ENCODE measurements around the gene DAB1. TPM values are rescaled to one million over a fixed set of nuclear protein-coding genes. Genes with fewer than 3 reads are reported as not detected.

DAB1 gene
- total and polyA plus RNA-seq, 2 of the 8 experiments (the other 6 are each of a cell fraction or from before 2014, with no cell fraction given): 4.4 to 11.8 TPM

DNA sequence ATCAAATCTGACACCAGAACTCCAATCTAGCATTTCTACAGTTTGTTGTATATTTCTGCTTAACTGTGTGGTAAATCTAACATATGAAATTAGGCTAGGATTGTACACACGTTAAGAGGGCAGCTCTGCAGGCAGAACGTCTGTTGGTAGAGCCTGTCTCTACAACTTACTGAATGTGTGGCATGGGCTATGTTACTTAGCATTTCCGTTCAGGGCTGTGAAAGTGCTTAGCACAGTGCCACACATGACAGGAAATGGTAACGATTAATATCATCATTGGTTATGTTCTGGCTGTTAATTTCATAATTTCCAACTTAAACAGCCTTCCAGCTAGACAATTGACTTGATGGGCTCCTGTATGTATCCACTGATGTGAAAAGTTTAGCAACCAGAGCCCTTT is 448.4 kb downstream of the DAB1 start:
- ChIA-PET POLR2A (ENCODE audit: partially characterized antibody) (no interaction called here), CTCF (ENCODE audit: partially characterized antibody) (interaction anchor here (0.5 to 1.5 kb wide), 5 partner anchors 9 to 155 kb away, joined by 3 to 4 read pairs (median 3); no protein-coding TSS in a partner anchor)
- DNase-seq (ENCODE audit: low read depth in 1 of 2, low spot score in 2 of 2) (no peak), FAIRE-seq (no peak)
- Histone ChIP-seq H2AK5ac (ENCODE audit: low read depth, low read length) (no peak overlapping the region), H3K14ac (ENCODE audit: insufficient read length) (no peak overlapping the region), H3K36me3 (ENCODE audit: control insufficient read depth in 2 of 4, insufficient read depth in 4 of 4, low read length in 3 of 4) (no peaks in the 10 kb centered on the region), H3K23ac (ENCODE audit: insufficient read length) (no peak overlapping the region), H3K4ac (replicated peaks; ENCODE audit: insufficient read length, low read depth, low read length) (no peak overlapping the region), H2BK12ac (ENCODE audit: low read depth, low read length) (no peak overlapping the region), H3K4me1 (replicated peaks in 1 of 4; ENCODE audit: control insufficient read depth in 3 of 4, insufficient read depth in 4 of 4, low read length in 3 of 4) (no peaks in the 10 kb centered on the region), H3K9ac (replicated peaks in 1 of 4; ENCODE audit: extremely low read depth in 1 of 4, low read depth in 3 of 4, low read length in 3 of 4) (no peak overlapping the region), H4K20me1 (replicated peaks in 1 of 2; ENCODE audit: control insufficient read depth in 1 of 2, insufficient read depth in 2 of 2, low read length in 2 of 2) (no peaks in the 10 kb centered on the region), H2BK15ac (ENCODE audit: low read length) (no peak overlapping the region), H3K4me3 (ENCODE audit: extremely low read depth in 1 of 4, insufficient read depth in 2 of 4, low read depth in 3 of 4, low read length in 4 of 4) (no peak overlapping the region), H3K56ac (replicated peaks; ENCODE audit: insufficient read length, low read depth, low read length) (no peak overlapping the region), H3K27ac (ENCODE audit: low read depth, low read length) (no peak overlapping the region), H3K9me3 (ENCODE audit: insufficient read depth in 2 of 2, low read depth in 1 of 2, low read length in 1 of 2) (no peaks in the 10 kb centered on the region), H4K5ac (ENCODE audit: insufficient read length, low read depth, low read length) (no peak overlapping the region), H3K79me2 (ENCODE audit: control insufficient read depth in 1 of 2, insufficient read depth in 2 of 2, low read length in 2 of 2) (no peaks in the 10 kb centered on the region), H4K8ac (ENCODE audit: extremely low read depth, insufficient read depth, low read length) (no peak overlapping the region), H3K27me3 (replicated peaks in 1 of 4; ENCODE audit: control insufficient read depth in 3 of 4, extremely low read depth in 1 of 4, insufficient read depth in 3 of 4, low read length in 3 of 4) (no peaks in the 10 kb centered on the region), H2BK5ac (ENCODE audit: low read depth, low read length) (no peak overlapping the region), H3K18ac (ENCODE audit: extremely low read depth, low read length) (no peak overlapping the region), H2AFZ (ENCODE audit: low read length) (no peak overlapping the region), H2BK20ac (ENCODE audit: low read length) (no peak overlapping the region), H3K23me2 (ENCODE audit: low read depth, low read length) (no peaks in the 10 kb centered on the region), H4K91ac (replicated peaks; ENCODE audit: insufficient read length, low read length) (no peak overlapping the region), H3K4me2 (ENCODE audit: insufficient read depth in 1 of 2, low read depth in 2 of 2, low read length in 2 of 2) (no peak overlapping the region), H2BK120ac (replicated peaks; ENCODE audit: low read depth, low read length) (no peak overlapping the region), H3K79me1 (ENCODE audit: low read depth, low read length) (no peaks in the 10 kb centered on the region)
- 84% methylated on average over 4 of the region's 4 CpGs; no CpG with 5 or more reads in 1 of the 2 experiments for WGBS, 2 experiments (ENCODE audit: extremely low coverage in 1 of 2, insufficient coverage in 1 of 2, insufficient read length in 1 of 2, insufficient replicate concordance in 2 of 2, low coverage in 1 of 2, low lambda C conversion rate in 2 of 2, missing lambda C conversion rate in 1 of 2)
- TF ChIP-seq TAF7 (optimal IDR thresholded peaks at IDR 0.05; ENCODE audit: borderline replicate concordance, low read depth, low read length) (no peak), RBBP5 (IDR thresholded peaks at IDR 0.05; ENCODE audit: borderline replicate concordance, low read depth, low read length) (no peak), RXRA (IDR thresholded peaks at IDR 0.05; ENCODE audit: insufficient read depth, low read depth, low read length) (no peak)

Measured in H1 (cell line).